ENCODE data around the gene LYRM9. TPM values are rescaled to one million over a fixed set of nuclear protein-coding genes. Genes with fewer than 3 reads are reported as not detected.
"Not testable (repeated sequence)": the region's sequence is repeated elsewhere in the genome, so short reads cannot be mapped to it uniquely, and the experiment has no call there.

Gene LYRM9
- total and polyA plus RNA-seq, 8 donors, result 5.1 to 22.9 (median 16.7) TPM

DNA sequence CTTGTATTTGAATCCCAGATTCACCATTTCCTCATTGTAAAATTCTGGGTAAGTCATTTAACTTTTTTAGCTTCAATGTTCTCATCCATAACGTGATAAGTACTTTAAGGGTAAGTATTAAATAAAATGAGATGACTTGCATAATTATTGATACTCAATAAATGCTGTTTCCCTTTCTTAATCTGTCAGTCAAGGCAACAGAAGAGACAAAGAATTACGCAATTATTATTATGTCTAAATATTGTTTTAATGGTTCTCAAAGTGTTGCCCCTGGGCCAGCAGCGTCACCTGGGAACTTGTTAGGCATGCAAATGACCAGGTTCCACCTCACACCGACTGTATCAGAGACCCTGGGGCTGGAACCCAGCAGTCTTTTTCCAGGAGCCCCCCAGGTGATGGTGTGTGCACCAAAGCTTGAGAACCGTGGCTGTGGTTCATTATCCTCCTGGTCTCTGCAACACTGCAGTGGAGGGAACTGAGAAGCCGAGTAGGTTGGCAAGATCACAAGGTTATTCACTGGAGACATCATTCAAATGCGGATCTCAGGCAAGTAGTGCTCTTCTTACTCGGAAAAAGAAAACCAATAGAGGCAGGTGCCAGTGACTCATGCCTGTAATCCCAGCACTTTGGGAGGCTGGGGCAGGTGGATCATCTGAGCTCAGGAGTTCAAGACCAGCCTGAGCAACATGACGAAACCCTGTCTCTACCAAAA is 43.5 kb downstream of the LYRM9 start:
- Histone ChIP-seq H3K4me3 (no peak overlapping the region), H3K27me3 (no peaks in the 10 kb centered on the region), H3K27ac (no peak overlapping the region), H3K36me3 (no peaks in the 10 kb centered on the region), H3K4me1 (peaks cover 0 to 6% of the 10 kb centered on the region in 2 donors), H3K9me3 (no peaks in the 10 kb centered on the region)
- DNase-seq, result no peak
- ATAC-seq, result no peak
- intact Hi-C loops (cut with DNase I), result no loop called here
- TF ChIP-seq, protein P1, sequence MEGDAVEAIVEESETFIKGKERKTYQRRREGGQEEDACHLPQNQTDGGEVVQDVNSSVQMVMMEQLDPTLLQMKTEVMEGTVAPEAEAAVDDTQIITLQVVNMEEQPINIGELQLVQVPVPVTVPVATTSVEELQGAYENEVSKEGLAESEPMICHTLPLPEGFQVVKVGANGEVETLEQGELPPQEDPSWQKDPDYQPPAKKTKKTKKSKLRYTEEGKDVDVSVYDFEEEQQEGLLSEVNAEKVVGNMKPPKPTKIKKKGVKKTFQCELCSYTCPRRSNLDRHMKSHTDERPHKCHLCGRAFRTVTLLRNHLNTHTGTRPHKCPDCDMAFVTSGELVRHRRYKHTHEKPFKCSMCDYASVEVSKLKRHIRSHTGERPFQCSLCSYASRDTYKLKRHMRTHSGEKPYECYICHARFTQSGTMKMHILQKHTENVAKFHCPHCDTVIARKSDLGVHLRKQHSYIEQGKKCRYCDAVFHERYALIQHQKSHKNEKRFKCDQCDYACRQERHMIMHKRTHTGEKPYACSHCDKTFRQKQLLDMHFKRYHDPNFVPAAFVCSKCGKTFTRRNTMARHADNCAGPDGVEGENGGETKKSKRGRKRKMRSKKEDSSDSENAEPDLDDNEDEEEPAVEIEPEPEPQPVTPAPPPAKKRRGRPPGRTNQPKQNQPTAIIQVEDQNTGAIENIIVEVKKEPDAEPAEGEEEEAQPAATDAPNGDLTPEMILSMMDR (IDR thresholded peaks at IDR 0.05), result no peak

DNA sequence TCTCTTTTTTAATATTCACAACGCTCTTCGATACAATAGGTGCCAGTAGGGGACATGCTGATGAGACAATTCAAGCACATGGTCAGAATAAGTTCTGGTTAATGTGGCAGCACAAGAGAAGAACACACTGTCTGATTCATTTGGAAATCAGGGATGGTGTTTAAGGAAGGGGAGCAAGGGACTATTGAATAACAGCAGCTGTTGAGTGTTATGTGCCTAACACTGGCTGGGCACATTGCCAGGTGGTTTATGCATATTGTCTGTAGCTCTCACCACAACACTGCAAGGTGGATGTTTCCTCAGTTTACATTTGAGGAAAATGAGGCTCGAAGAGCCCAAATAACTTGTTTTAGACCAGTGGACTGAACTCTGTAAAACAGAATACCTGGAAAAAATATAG is 44.2 kb downstream of the LYRM9 start:
- no peaks in the 10 kb centered on the region for H3K27me3 ChIP-seq
- H3K36me3 ChIP-seq, result no peaks in the 10 kb centered on the region
- DNase-seq, result no peak
- no peak overlapping the region for H3K4me3 ChIP-seq
- H3K27ac ChIP-seq, result no peak overlapping the region
- no peaks in the 10 kb centered on the region for H3K9me3 ChIP-seq
- TF ChIP-seq, protein P1 (IDR thresholded peaks at IDR 0.05), result no peak
- ATAC-seq, result no peak
- intact Hi-C loops (cut with DNase I), result no loop called here
- peaks cover 0 to 6% of the 10 kb centered on the region in 2 donors for H3K4me1 ChIP-seq

GRCh38 chr17:27846808-27847307 is 46.3 kb downstream of the LYRM9 start:
- DNase-seq; ATAC-seq; H3K36me3 ChIP-seq; H3K27me3 ChIP-seq; H3K4me3 ChIP-seq; H3K4me1 ChIP-seq; H3K27ac ChIP-seq; intact Hi-C loops (cut with DNase I); H3K9me3 ChIP-seq: not testable (repeated sequence)

DNA sequence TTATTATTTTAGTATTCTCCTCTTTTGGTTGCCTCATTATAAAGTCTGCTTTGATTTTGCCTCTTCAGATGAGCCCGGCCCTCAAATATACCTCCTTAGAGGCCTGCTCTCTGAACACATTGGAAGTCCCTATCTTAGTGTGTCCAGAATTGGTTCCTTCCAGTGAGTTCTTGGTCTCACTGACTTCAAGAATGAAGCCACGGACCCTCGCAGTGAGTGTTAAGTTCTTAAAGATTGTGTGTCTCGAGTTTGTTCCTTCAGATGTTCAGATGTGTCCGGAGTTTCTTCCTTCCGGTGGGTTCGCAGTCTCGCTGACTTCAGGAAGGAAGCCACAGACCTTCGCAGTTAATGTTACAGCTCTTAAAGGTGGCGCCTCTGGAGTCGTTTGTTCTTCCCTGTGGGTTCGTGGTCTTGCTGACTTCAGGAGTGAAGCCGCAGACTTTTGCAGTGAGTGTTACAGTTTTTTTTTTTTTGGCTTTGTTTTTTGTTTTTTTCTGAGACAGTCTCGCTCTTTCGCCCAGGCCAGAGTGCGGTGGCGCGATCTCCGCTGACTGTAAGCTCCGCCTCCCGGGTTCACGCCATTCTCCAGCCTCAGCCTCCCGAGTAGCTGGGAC is 47.0 kb downstream of the LYRM9 start:
- Histone ChIP-seq H3K27ac (no peak overlapping the region), H3K36me3 (no peaks in the 10 kb centered on the region), H3K4me1 (peaks cover 0 to 6% of the 10 kb centered on the region in 2 donors), H3K9me3 (no peaks in the 10 kb centered on the region), H3K27me3 (no peaks in the 10 kb centered on the region), H3K4me3 (no peak overlapping the region)
- TF ChIP-seq, protein P1 (IDR thresholded peaks at IDR 0.05), result no peak
- ATAC-seq (no peak), DNase-seq (no peak)
- intact Hi-C loops (cut with DNase I), result no loop called here

DNA sequence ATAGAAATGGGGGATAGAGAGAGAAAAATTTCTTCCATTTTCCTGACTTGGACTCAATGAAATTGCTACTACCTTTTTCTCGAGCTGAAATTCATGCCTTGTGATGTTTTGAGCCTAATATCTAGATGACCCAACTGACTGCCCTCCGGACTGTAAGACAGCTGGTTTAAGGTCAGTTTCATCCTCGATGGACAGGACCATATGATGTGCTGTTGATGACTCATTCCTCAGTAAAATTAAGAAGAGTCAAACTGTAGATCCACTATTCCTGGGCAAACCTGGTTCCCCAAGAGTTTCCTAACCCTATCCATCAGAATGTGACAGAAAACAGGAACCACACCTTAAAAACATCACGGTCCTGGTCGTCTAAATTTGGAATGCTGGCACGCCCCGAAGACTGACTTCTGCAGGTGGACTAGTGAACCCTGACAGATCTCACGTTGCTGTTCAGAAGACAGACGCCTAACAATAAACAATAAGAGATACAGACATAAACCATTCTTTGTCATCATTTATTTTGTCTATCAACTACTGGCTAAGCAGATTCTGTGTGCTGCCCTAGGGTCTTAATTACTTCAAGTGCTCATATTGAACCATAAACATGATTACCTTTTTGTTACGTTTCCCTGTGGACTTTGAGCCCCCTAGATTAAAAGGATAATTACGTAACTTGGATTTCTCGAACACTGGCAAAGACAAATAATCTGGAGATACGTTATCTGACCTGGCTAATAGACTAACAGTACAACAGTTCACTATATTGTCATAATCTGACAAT is 47.7 kb downstream of the LYRM9 start:
- intact Hi-C loops (cut with DNase I), result no loop called here
- TF ChIP-seq, protein P1 (IDR thresholded peaks at IDR 0.05), result no peak
- Histone ChIP-seq H3K9me3 (no peaks in the 10 kb centered on the region), H3K27ac (no peak overlapping the region), H3K27me3 (no peaks in the 10 kb centered on the region), H3K4me3 (no peak overlapping the region), H3K36me3 (no peaks in the 10 kb centered on the region), H3K4me1 (peaks cover 0 to 6% of the 10 kb centered on the region in 2 donors)
- ATAC-seq (no peak), DNase-seq (no peak)
